Prostate gland (tissue), 2 donors: Measurements from ENCODE around the gene NCAPG2.

ENCODE experiments used
- POLR2A ChIP-seq: fragments of 450-650 bp; IDR thresholded peaks from one replicate; pipeline ENCODE4 v1.6.1; 2016; ENCODE audit warnings: antibody characterized with exemption, mild to moderate bottlenecking
- TF ChIP-seq, protein P1 (sequence below), 4 experiments: fragments of 200-600 bp in 2 of 4; fragments of 450-650 bp in 2 of 4; sonication (generic) in 2 of 4; IDR thresholded peaks; 1 replicate in 3 of 4; 2 replicates in 1 of 4; pipeline ENCODE4 v1.5.1; 2016 to 2019; ENCODE audit warnings: antibody characterized with exemption in 4 of 4, mild to moderate bottlenecking in 2 of 4, moderate library complexity in 2 of 4

GRCh38 chr7:158602905-158603772 is 101.5 kb downstream of the NCAPG2 start:
- TF ChIP-seq, protein P1, sequence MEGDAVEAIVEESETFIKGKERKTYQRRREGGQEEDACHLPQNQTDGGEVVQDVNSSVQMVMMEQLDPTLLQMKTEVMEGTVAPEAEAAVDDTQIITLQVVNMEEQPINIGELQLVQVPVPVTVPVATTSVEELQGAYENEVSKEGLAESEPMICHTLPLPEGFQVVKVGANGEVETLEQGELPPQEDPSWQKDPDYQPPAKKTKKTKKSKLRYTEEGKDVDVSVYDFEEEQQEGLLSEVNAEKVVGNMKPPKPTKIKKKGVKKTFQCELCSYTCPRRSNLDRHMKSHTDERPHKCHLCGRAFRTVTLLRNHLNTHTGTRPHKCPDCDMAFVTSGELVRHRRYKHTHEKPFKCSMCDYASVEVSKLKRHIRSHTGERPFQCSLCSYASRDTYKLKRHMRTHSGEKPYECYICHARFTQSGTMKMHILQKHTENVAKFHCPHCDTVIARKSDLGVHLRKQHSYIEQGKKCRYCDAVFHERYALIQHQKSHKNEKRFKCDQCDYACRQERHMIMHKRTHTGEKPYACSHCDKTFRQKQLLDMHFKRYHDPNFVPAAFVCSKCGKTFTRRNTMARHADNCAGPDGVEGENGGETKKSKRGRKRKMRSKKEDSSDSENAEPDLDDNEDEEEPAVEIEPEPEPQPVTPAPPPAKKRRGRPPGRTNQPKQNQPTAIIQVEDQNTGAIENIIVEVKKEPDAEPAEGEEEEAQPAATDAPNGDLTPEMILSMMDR (IDR thresholded peaks at IDR 0.05) = no peak
- TF ChIP-seq POLR2A = no peak
